Tibial nerve (tissue), 4 donors: Measurements from ENCODE around the gene IPMK.

Experiments
- CTCF ChIP-seq, 5 experiments: fragments of 200-600 bp in 3 of 5; fragments of 450-650 bp in 2 of 5; sonication (generic) in 3 of 5; IDR thresholded peaks; one replicate each; pipeline ENCODE4 v1.5.1; 2016 to 2019; ENCODE audit warnings: antibody characterized with exemption in 5 of 5, mild to moderate bottlenecking in 3 of 5, moderate library complexity in 2 of 5
- EP300 ChIP-seq, 2 donors: sonication (generic); formaldehyde crosslinking; IDR thresholded peaks; one replicate each; pipeline ENCODE4 v1.6.1; 2017; ENCODE audit warnings: antibody characterized with exemption in 2 of 2, mild to moderate bottlenecking in 1 of 2
- POLR2A ChIP-seq, 2 donors: fragments of 450-650 bp; IDR thresholded peaks; one replicate each; pipeline ENCODE4 v1.6.1; 2017; ENCODE audit warnings: antibody characterized with exemption in 2 of 2, mild to moderate bottlenecking in 2 of 2, moderate library complexity in 2 of 2

- TF ChIP-seq CTCF (IDR thresholded peaks at IDR 0.05) = no peak
- TF ChIP-seq POLR2A (IDR thresholded peaks at IDR 0.05) = no peak
- TF ChIP-seq EP300 (IDR thresholded peaks at IDR 0.05) = no peak
Observed at GRCh38 chr10:58184120-58184670, 83.5 kb downstream of the IPMK start.
